WERI-Rb-1 (cell line): ENCODE results near the gene SMARCA2.
"Not testable (repeated sequence)": the region's sequence is repeated elsewhere in the genome, so short reads cannot be mapped to it uniquely, and the experiment has no call there.

ENCODE experiments used
- DNase-seq: peaks from one replicate; pipeline ENCODE4 v3.0.0-alpha.2; 2020
- H3K27ac ChIP-seq: fragments of 250-450 bp; sonication (Bioruptor Pico); 2 replicates; pipeline ENCODE4 v1.5.1; 2020; ENCODE audit warnings: mild to moderate bottlenecking, moderate library complexity
- H3K27me3 ChIP-seq: fragments of 250-450 bp; sonication (Bioruptor Pico); 2 replicates; pipeline ENCODE4 v1.5.1; 2021; ENCODE audit warnings: mild to moderate bottlenecking, low read depth, moderate library complexity; ENCODE audit not compliant: insufficient read depth, severe bottlenecking
- H3K36me3 ChIP-seq: fragments of 250-450 bp; sonication (Bioruptor Pico); 2 replicates; pipeline ENCODE4 v1.5.1; 2020; ENCODE audit warnings: mild to moderate bottlenecking, moderate library complexity
- H3K4me3 ChIP-seq: 2 replicates; pipeline ENCODE4 v1.5.1; 2011; ENCODE audit warnings: low read depth, mild to moderate bottlenecking, control low read depth, low read length
- H3K9me3 ChIP-seq: fragments of 250-450 bp; sonication (Bioruptor Pico); 2 replicates; pipeline ENCODE4 v1.5.1; 2021; ENCODE audit warnings: mild to moderate bottlenecking, moderate library complexity; ENCODE audit not compliant: severe bottlenecking
- CTCF ChIP-seq: IDR thresholded peaks from 2 replicates; pipeline ENCODE4 v1.5.1; 2011; ENCODE audit warnings: low read depth, mild to moderate bottlenecking, control low read depth, inconsistent platforms, low read length

Gene SMARCA2

GRCh38 chr9:2140600-2141223 lies 125.6 kb downstream of the SMARCA2 start:
- no peaks in the 10 kb centered on the region for H3K27me3 ChIP-seq
- H3K27ac ChIP-seq, result no peak overlapping the region
- H3K9me3 ChIP-seq, result no peaks in the 10 kb centered on the region
- H3K4me3 ChIP-seq, result no peak overlapping the region
- no peak for DNase-seq
- no peak for TF ChIP-seq CTCF
- H3K36me3 ChIP-seq, result no peaks in the 10 kb centered on the region; the same call in 1 of the 2 replicates

GRCh38 chr9:2142212-2142611 lies 127.1 kb downstream of the SMARCA2 start:
- no peaks in the 10 kb centered on the region; the same call in 1 of the 2 replicates for H3K36me3 ChIP-seq
- no peaks in the 10 kb centered on the region for H3K27me3 ChIP-seq
- DNase-seq, result no peak
- H3K4me3 ChIP-seq, result no peak overlapping the region
- H3K27ac ChIP-seq, result no peak overlapping the region
- TF ChIP-seq CTCF, result no peak
- no peaks in the 10 kb centered on the region for H3K9me3 ChIP-seq

- H3K4me3 ChIP-seq, result no peak overlapping the region
- H3K36me3 ChIP-seq, result no peaks in the 10 kb centered on the region
- no peaks in the 10 kb centered on the region for H3K27me3 ChIP-seq
- no peaks in the 10 kb centered on the region for H3K9me3 ChIP-seq
- no peak for DNase-seq
- no peak for TF ChIP-seq CTCF
- H3K27ac ChIP-seq, result no peak overlapping the region
Measured at GRCh38 chr9:2144619-2145018, 129.5 kb downstream of the SMARCA2 start.

GRCh38 chr9:2145746-2146145 lies 130.6 kb downstream of the SMARCA2 start:
- Histone ChIP-seq H3K27ac (no peak overlapping the region), H3K9me3 (no peaks in the 10 kb centered on the region), H3K36me3 (no peaks in the 10 kb centered on the region), H3K27me3 (no peaks in the 10 kb centered on the region), H3K4me3 (no peak overlapping the region)
- no peak for TF ChIP-seq CTCF
- no peak for DNase-seq

- peak; percentile 31; the same call in 1 of the 2 replicates for TF ChIP-seq CTCF
- DNase-seq, result peak; percentile 20
- not testable (repeated sequence) for H3K27ac ChIP-seq, H3K4me3 ChIP-seq, H3K9me3 ChIP-seq, H3K36me3 ChIP-seq, H3K27me3 ChIP-seq
Measured at GRCh38 chr9:2146700-2147099, 131.6 kb downstream of the SMARCA2 start.

GRCh38 chr9:2150338-2150737 lies 135.2 kb downstream of the SMARCA2 start:
- no peaks in the 10 kb centered on the region for H3K27me3 ChIP-seq
- DNase-seq, result no peak
- no peak overlapping the region for H3K4me3 ChIP-seq
- H3K9me3 ChIP-seq, result no peaks in the 10 kb centered on the region
- H3K36me3 ChIP-seq, result no peaks in the 10 kb centered on the region
- TF ChIP-seq CTCF, result no peak
- H3K27ac ChIP-seq, result no peak overlapping the region
